ENCODE data around the gene HSPBP1. TPM values are rescaled to one million over a fixed set of nuclear protein-coding genes. Genes with fewer than 3 reads are reported as not detected.

HSPBP1 gene
- total RNA-seq, 1 experiment from 2014 or later, result 122 TPM

GRCh38 chr19:55285229-55285890, 5.5 kb upstream of the HSPBP1 start:
- no peak overlapping the region for H3K4me3 ChIP-seq (ENCODE audit: low read length)
- TF ChIP-seq EZH2 (IDR thresholded peaks at IDR 0.05; ENCODE audit: low read length, unreplicated experiment), result no peak
- no peak for TF ChIP-seq EZH2phosphoT487 (IDR thresholded peaks at IDR 0.05; ENCODE audit: borderline replicate concordance, low read length)
- TF ChIP-seq, protein P1, sequence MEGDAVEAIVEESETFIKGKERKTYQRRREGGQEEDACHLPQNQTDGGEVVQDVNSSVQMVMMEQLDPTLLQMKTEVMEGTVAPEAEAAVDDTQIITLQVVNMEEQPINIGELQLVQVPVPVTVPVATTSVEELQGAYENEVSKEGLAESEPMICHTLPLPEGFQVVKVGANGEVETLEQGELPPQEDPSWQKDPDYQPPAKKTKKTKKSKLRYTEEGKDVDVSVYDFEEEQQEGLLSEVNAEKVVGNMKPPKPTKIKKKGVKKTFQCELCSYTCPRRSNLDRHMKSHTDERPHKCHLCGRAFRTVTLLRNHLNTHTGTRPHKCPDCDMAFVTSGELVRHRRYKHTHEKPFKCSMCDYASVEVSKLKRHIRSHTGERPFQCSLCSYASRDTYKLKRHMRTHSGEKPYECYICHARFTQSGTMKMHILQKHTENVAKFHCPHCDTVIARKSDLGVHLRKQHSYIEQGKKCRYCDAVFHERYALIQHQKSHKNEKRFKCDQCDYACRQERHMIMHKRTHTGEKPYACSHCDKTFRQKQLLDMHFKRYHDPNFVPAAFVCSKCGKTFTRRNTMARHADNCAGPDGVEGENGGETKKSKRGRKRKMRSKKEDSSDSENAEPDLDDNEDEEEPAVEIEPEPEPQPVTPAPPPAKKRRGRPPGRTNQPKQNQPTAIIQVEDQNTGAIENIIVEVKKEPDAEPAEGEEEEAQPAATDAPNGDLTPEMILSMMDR (conservative IDR thresholded peaks at IDR 0.05; ENCODE audit: low read depth, low read length), result no peak
- ChIA-PET POLR2A (ENCODE audit: unreplicated experiment) (no interaction called here), CTCF (no interaction called here)
- peaks cover 4% of the 10 kb centered on the region; the same call in 1 of the 2 replicates for H3K4me1 ChIP-seq (ENCODE audit: insufficient read depth, low read length)
- BruUV-seq (replicated peaks), result no TSS peak
- DNase-seq, result no peak
- H3K9me2 ChIP-seq (replicated peaks; ENCODE audit: low read length), result no peaks in the 10 kb centered on the region
- no peak overlapping the region for H3K27ac ChIP-seq (ENCODE audit: low read length)
- no peaks in the 10 kb centered on the region for H3K9me3 ChIP-seq (ENCODE audit: low read length)
- 0 out of 2 replicates have a peak overlapping the region, but pooled peaks have one; percentile 44 for H3K4me2 ChIP-seq (ENCODE audit: low read length)
- ATAC-seq, result no peak
- intact Hi-C loops (cut with micrococcal nuclease), result no loop called here
- H3K79me2 ChIP-seq (ENCODE audit: low read length), result no peaks in the 10 kb centered on the region
- 0 out of 2 replicates have a peak, but pooled peaks cover 4% of the 10 kb centered on the region for H3K27me3 ChIP-seq (ENCODE audit: low read length)
- no peak overlapping the region for H3K9ac ChIP-seq (ENCODE audit: low read length)
- H3K36me3 ChIP-seq (ENCODE audit: low read depth, low read length), result no peaks in the 10 kb centered on the region
- H2AFZ ChIP-seq (ENCODE audit: low read length), result no peak overlapping the region
- H4K20me1 ChIP-seq (ENCODE audit: low read length), result no peaks in the 10 kb centered on the region
- H3F3A ChIP-seq (ENCODE audit: low read length, unreplicated experiment), result peaks cover 7% of the 10 kb centered on the region

- no peaks in the 10 kb centered on the region for H3K9me2 ChIP-seq (replicated peaks; ENCODE audit: low read length)
- intact Hi-C loops (cut with micrococcal nuclease), result no loop called here
- peaks cover 7% of the 10 kb centered on the region for H3F3A ChIP-seq (ENCODE audit: low read length, unreplicated experiment)
- no peak for DNase-seq
- H3K27me3 ChIP-seq (ENCODE audit: low read length), result 0 out of 2 replicates have a peak, but pooled peaks cover 4% of the 10 kb centered on the region
- H2AFZ ChIP-seq (ENCODE audit: low read length), result no peak overlapping the region
- H3K9me3 ChIP-seq (ENCODE audit: low read length), result no peaks in the 10 kb centered on the region
- peak overlapping the region; percentile 42; the same call in 1 of the 2 replicates for H3K4me3 ChIP-seq (ENCODE audit: low read length)
- no peaks in the 10 kb centered on the region for H3K36me3 ChIP-seq (ENCODE audit: low read depth, low read length)
- H3K4me2 ChIP-seq (ENCODE audit: low read length), result peak overlapping the region; percentile 44; the same call in 1 of the 2 replicates
- no peak overlapping the region for H3K9ac ChIP-seq (ENCODE audit: low read length)
- no peak overlapping the region for H3K27ac ChIP-seq (ENCODE audit: low read length)
- H3K4me1 ChIP-seq (ENCODE audit: insufficient read depth, low read length), result peaks cover 4% of the 10 kb centered on the region; the same call in 1 of the 2 replicates
- ATAC-seq, result no peak
- peaks cover 3% of the 10 kb centered on the region for H3K79me2 ChIP-seq (ENCODE audit: low read length)
- no TSS peak for BruUV-seq (replicated peaks)
- ChIA-PET POLR2A (ENCODE audit: unreplicated experiment) (no interaction called here), CTCF (no interaction called here)
- TF ChIP-seq EZH2phosphoT487 (IDR thresholded peaks at IDR 0.05; ENCODE audit: borderline replicate concordance, low read length) (no peak), EZH2 (IDR thresholded peaks at IDR 0.05; ENCODE audit: low read length, unreplicated experiment) (no peak)
- TF ChIP-seq, protein P1 (conservative IDR thresholded peaks at IDR 0.05; ENCODE audit: low read depth, low read length), result no peak
- no peaks in the 10 kb centered on the region for H4K20me1 ChIP-seq (ENCODE audit: low read length)
These were observed 4.6 kb upstream of the HSPBP1 start for GRCh38 chr19:55284405-55285058.

Data from PC-3 (cell line).